AG04449 (cell line): ENCODE data around the gene CIB4.
"Not testable (repeated sequence)": the region's sequence is repeated elsewhere in the genome, so short reads cannot be mapped to it uniquely, and the experiment has no call there.

Experiments
- CTCF ChIA-PET: fragments of 350-600 bp; formaldehyde crosslinking; extraction: SDS; loops from one replicate; lab custom pipeline; 2021; ENCODE audit warnings: antibody characterized with exemption; lab: Yijun Ruan, JAX
- POLR2A ChIA-PET: fragments of 400-600, 350-600 bp; formaldehyde crosslinking; extraction: SDS; loops from one replicate; lab custom pipeline; 2020; ENCODE audit warnings: antibody characterized with exemption, inconsistent platforms; lab: Yijun Ruan, JAX
- DNase-seq: peaks from one replicate; pipeline ENCODE4 v3.0.0-alpha.2; 2010; ENCODE audit warnings: low read depth, low spot score
- H3K4me3 ChIP-seq: 2 replicates; pipeline ENCODE4 v1.5.1; 2011; ENCODE audit warnings: low read depth, mild to moderate bottlenecking, control low read depth, low read length
- TF ChIP-seq, protein P1 (sequence below): IDR thresholded peaks from one replicate; pipeline ENCODE4 v1.5.1; 2011; ENCODE audit warnings: mild to moderate bottlenecking, moderate library complexity, low read length, control low read depth, inconsistent platforms; ENCODE audit not compliant: insufficient read depth; ENCODE audit errors: missing control alignments

The CIB4 gene

GRCh38 chr2:26668856-26669750, 27.9 kb upstream of the CIB4 start:
- ChIA-PET POLR2A (no interaction called here), CTCF (interaction anchor here (1.3 kb wide), 1 partner anchor 22 kb away, joined by 4 read pairs; no protein-coding TSS in a partner anchor)
- TF ChIP-seq, protein P1, sequence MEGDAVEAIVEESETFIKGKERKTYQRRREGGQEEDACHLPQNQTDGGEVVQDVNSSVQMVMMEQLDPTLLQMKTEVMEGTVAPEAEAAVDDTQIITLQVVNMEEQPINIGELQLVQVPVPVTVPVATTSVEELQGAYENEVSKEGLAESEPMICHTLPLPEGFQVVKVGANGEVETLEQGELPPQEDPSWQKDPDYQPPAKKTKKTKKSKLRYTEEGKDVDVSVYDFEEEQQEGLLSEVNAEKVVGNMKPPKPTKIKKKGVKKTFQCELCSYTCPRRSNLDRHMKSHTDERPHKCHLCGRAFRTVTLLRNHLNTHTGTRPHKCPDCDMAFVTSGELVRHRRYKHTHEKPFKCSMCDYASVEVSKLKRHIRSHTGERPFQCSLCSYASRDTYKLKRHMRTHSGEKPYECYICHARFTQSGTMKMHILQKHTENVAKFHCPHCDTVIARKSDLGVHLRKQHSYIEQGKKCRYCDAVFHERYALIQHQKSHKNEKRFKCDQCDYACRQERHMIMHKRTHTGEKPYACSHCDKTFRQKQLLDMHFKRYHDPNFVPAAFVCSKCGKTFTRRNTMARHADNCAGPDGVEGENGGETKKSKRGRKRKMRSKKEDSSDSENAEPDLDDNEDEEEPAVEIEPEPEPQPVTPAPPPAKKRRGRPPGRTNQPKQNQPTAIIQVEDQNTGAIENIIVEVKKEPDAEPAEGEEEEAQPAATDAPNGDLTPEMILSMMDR: no peak
- H3K4me3 ChIP-seq: no peak overlapping the region
- no peak for DNase-seq

DNA sequence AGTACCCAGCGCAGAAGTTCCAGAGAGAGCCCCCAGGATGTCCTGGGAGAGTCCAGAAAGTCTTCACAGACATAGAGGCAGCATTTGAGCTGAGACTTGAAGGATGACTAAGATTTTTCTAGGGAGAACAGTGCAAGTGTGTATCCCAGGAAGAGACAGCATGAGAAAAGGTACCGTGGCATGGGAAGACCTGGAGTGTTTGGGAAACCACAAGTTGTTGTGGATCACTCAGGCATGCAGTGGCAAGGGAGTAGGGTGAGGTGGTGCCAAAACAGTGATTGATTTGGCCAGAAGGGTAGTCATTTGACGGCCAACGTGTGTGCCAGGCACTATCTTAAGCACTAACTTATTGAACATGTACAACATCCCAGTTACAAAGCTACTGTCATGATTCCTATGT, 26.9 kb upstream of the CIB4 start:
- TF ChIP-seq, protein P1: no peak
- ChIA-PET POLR2A (no interaction called here), CTCF (no interaction called here)
- DNase-seq: no peak
- no peak overlapping the region for H3K4me3 ChIP-seq

GRCh38 chr2:26666671-26667070, 25.5 kb upstream of the CIB4 start:
- no peak overlapping the region for H3K4me3 ChIP-seq
- TF ChIP-seq, protein P1: no peak
- DNase-seq: no peak
- ChIA-PET CTCF (no interaction called here), POLR2A (no interaction called here)

GRCh38 chr2:26665296-26665695, 24.1 kb upstream of the CIB4 start:
- DNase-seq, POLR2A ChIA-PET, CTCF ChIA-PET: not testable (repeated sequence)

DNA sequence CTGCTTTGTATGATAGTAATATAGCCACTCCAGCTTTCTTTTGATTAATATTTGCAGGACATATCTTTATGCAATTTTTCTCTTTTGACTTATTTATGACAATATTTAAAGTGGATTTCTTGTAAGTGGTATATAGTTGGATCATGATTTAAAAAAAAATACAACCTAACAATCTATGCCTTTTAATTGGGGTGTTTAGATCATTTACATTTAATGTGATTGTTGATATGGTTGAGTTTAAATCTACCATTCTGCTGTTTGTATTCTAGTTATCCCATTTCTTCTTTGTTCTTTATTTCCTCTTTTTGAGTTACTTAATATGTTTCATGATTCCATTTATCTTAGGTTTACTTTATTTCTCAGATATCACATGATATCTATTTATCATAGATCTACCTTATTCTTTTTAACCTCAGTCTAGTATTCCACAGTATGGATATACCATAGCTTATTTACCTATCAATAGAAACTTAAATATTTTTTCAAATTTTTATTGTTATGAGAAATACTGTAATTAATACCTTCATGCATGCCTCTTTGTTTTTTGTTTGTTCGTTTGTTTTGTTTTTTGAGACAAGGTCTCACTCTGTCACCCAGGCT, 19.3 kb upstream of the CIB4 start:
- POLR2A ChIA-PET: no interaction called here
- DNase-seq: no peak
- CTCF ChIA-PET: interaction anchor here (0.7 to 1.2 kb wide), 2 partner anchors 85 to 88 kb away, joined by 3 to 4 read pairs; no protein-coding TSS in a partner anchor
- TF ChIP-seq, protein P1: no peak
- H3K4me3 ChIP-seq: no peak overlapping the region

More at GRCh38 chr2:26665296-26665695, 24.1 kb upstream of the CIB4 start:
- H3K4me3 ChIP-seq: not testable (repeated sequence)

GRCh38 chr2:26658691-26659346, 17.7 kb upstream of the CIB4 start:
- POLR2A ChIA-PET: interaction anchor here (0.6 kb wide), 1 partner anchor 82 kb away, joined by 3 read pairs; no protein-coding TSS in a partner anchor
- TF ChIP-seq, protein P1: no peak
- CTCF ChIA-PET: interaction anchor here (1.2 kb wide), 1 partner anchor 26 kb away, joined by 3 read pairs; no protein-coding TSS in a partner anchor
- DNase-seq: no peak
- H3K4me3 ChIP-seq: no peak overlapping the region
